GM21528 (cell line): ENCODE data around the gene ZBTB7C.

ENCODE experiments used
- ATAC-seq: cut with Tn5 transposase; IDR thresholded peaks from one replicate; pipeline ENCODE4 v1.9.1; 2021; ENCODE audit warnings: mild to moderate bottlenecking, moderate library complexity; ENCODE audit not compliant: unreplicated experiment, low FRiP score

Gene ZBTB7C

DNA sequence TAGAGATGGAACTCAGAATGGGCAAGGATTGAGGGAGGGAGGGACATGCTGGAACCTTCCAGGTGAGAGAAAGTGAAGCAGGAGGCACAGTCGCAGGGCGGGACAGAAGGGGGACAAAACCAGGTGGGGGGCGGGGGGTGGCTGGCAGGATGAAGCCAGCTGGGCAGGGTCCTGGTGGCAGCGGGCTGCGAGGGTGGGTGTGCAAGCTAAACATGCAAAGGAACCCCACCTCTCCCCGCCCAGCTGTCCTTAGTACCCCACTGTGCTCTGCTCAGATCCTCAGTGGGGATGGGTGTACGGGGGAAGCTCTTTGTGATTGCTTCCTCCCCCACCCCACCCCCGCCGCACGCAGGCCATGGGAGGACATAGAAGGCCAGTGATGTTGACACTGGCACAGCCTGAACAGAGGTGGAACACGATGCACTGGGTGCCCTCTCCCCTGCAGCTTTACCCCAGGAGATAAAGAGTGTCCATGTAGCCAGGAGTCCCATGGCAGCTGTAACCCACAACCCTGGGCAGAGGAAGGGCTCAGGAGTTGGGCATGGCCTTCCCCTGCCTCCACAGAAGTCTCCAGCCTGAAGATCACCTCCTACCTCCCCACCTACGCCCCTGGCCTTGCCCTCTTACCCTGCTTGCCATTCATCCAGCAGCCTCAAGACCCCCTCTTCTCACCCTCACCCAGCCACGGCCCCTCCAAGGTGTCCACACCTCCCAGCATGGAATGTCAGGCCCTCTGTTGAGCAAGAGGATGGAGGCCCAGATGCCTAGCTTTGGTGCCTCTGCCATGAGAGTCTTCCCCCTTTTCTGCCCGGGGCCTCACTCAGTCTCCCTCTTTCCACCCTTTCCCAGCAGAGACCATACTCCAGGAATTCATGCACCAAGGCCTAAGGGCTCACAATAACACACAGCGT lies 206.6 kb downstream of the ZBTB7C start:
- no peak for ATAC-seq

DNA sequence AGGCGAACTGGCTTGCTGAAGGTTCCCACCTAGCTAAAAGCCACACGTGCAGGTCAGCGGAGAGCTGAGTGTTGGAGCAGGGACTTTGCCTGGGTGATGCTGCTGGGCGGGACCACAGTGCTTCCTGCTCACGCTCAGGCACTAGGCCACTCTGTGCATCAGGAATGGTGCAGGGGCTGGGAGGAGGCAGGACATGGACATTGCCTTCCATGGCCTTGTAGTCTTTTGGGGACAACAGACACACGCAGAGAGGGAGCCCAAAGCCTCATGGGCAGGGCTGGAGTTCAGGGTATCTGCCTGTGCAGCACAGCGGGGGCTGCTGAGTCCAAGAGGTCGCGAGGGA lies 207.2 kb downstream of the ZBTB7C start:
- ATAC-seq: no peak

DNA sequence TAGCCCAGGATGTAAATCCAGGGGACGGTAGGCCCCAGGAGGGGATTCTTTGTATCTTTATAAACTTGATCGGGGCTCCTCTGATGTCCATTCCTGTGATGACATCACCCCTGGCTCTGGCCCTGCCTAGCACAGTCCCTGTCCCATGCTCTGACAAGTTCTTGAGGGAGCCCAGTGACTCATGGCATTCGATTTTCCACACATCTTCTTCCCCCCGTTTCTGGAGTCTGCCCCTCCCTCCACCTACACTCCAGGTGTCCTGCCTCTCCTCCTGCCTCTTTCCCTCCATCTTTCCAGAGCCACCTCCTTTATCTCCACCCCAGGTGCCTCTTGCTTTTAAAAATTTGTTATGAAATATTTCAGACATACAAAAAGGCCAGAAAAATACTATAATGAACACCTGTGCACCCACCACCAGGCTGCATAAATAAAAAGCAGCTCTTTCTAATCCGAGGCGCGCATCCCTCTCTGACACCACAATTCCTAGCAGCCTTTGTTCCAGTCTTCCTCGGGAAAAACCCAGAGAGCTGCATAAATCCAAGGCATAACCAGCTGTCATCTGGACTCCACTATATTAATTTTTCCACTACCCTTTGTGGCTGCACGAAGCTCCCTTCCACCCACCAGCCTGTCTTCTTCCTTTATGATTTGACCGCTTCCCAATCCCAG lies 207.7 kb downstream of the ZBTB7C start:
- ATAC-seq: no peak

DNA sequence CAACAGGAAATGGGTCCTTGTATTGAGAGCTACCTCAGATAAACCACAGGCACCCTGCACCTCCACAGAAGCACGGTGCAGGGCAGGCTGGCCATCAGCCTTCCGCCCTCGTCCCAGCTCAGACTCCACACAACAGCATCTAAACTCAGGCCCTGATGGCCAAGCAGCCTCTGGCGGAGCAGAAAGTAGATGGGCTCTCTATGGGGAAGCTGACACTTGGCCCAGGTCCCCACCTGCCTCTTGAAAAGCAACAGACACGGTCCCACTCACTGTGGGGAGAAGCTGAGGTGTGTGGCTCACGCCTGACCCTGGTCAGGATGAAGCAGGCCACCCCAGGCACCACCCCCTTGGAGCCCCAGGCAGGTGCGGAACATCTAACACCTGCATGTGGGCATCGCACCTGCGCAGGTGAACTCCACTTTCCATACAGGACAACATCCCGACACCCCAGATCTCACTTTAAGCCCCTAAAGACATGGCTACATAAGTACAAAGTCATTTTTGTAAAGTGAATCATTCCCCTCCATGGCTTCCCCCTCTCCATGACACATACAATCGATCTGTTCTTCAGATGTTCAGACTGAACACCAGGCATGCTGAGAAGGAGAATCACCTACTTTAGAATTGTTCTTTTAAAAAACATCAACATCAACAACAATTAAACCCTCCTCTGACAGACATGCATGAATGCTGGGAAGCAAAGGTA lies 208.4 kb downstream of the ZBTB7C start:
- no peak for ATAC-seq

DNA sequence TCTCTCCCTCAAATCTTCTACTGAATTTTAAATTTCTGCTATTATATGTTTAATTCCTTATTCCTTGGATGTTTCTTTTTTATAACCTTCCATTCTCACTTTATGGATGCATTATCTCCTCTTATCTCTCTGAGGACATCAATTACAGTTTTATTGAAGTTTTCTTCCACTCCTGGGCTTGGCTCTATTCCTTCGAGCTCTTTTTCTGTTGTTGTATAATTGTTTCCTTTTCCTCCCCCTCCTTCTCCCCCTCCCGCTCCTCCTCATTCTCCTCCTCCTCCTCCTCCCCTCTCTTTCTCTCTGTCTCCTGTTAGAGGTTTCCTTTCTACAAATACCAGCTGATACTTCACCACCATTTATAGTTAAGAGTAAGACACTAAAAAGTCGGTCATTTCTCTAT lies 209.8 kb downstream of the ZBTB7C start:
- ATAC-seq: no peak

DNA sequence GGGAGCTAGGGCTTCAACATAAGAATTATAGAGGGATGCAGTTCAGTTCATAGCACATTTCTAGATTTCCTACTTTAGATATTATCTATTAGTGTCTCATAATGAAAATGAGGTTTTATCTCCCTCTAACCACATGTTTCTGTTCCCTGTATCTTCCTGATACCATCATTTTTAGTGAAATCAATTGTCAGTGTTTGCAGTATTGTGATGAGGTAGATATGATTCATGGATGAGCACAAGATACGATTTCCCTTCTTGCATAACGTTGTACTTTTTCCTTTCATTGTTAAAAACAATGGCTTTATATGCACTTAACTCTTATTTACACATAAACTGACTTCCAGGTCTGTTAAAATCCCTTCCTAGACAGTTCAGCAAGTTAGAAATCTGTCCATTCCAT lies 211.4 kb downstream of the ZBTB7C start:
- ATAC-seq: no peak

DNA sequence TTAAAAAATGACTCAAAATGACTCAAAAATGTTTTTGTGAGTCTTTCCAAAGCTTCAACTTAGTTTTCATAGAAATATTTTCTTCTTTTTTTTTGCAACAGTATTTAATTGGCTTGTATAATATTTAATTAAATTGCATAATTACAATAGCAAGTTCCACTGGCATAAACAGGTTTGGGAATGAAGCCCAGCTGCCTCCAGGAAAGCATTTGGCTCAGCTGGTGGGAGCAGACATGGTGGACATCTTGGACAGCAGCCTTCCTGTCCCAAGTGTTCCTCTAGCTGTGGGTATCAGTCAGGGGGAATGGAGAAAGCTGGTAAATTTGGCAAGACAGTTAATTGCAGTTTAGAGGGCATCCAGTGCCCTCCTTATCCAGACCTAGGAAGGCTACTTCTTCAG lies 213.4 kb downstream of the ZBTB7C start:
- ATAC-seq: no peak

DNA sequence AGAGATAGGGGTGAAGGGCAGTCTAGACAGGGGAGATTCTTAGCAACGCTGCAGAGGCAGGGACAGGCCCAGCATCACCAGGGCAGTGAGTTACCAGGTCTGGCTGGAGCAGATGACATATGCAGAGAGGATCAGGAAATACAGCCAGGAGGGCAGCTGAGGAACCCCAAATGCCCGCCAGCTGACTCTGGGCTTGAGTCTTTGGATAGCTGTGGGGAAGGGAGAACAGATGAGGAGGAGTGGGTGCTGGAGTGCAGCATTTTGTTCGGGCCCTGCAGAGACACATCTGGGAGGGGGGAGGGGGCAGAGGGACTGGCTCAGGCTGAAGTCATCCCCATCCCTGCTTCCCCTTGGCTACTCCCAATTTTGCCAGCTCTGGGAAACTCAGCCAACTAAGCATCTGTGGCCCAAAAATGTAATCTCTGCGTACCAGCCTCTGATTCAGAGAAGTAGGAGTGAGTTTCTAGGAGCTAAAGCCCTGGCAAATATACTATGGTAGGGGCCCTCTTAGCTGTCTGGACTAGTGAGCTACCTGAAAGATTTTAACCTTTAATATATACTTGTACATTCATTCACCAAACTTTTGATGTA lies 214.5 kb downstream of the ZBTB7C start:
- no peak for ATAC-seq

DNA sequence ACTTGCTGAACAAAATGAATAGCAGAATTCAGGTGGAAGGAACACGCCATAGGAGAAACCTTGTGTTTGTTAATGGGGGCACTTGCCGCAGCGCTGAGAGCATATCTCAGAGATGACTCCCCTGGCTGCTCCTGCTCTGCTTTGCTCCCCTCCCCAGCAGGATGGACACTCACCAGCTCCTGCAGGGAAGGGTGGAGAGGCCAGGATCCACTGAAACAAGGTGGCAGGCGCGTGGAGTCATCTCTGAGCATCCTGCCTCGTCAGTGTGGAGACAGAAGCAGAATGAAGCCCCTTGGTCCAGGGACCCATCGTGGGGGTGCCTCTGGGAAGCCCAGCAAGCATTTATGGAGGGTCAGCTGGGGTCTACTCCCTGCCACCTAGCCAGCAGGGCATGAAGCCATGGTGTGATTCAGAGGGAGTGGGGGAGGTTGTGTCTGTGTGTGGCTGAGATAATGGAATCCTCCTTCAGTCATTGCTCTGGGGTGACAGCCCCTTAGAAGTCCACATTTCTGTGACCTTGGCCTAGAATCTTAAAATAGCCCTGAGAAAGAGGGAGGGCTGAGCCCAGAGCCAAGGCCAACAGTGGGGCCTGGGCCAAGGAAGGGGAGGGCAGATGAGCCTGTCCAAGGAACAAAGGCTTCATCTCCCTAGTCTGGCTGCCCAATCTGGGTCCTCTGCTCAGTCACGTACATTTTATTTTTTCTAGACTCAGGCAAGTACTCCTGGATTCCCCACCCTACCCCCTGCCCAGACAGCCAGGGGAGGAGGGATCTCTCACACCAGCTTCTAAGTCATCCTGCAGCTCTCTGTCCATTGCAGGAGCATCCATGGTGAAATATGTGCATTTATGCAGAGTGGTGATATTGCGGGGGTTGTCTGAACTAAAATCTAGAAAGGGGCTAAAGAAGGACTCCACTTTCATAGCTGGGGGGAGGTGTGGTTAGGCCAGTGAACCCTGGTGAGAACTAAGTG lies 215.4 kb downstream of the ZBTB7C start:
- ATAC-seq: no peak

DNA sequence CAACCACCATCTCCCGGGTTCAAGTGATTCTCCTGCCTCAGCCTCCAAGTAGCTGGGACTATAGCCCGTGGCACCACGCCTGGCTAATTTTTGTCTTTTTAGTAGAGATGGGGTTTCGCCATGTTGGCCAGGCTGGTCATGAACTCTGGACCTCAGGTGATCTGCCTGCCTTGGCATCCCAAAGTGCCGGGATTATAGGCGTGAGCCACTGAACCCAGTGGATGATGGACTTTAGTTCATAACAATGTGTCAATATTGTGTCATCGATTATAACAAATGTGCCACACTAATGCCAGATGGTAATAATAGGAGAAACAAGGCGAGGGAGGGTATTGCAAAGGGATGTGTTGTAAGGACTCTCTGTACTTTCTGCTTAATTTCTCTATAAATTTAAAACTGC lies 216.6 kb downstream of the ZBTB7C start:
- no peak for ATAC-seq

DNA sequence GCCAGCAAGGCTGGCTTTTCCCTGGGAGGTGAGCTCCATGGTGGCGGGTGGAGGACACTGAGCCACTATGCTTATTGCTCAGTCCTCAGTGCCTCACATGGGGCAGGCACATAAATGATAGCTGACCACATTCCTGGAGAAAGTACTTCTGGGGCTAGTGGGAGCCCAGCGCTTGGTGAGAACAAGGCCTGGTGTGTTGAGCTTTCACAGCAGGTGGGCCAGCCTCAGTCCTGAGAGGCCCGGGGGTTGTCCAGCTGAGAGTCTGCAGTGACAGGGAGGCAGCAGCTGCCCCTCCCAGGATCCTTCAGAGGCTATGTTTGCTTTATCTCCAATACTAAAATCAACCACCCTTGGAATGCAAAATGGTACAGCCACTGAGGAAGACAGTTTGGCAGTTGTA lies 217.7 kb downstream of the ZBTB7C start:
- no peak for ATAC-seq

DNA sequence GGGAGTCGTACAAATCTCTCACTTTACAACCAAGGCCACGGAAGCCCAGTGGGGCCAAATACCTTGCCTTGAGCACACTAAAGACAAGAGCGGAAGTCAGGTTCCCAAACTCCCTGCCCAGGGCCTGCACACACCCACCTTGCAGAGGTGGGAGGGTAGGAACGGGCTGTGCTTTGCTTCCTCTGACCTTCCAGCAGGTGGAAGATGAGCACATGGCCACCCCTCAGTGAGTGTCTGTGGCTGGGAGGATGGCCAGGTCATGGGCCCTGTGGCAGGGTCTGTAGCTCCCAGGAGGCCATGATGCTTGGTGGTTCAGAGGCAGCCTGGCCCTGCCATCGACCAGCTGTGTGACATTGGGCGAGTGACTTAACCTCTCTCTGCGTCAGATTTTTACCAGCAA lies 218.2 kb downstream of the ZBTB7C start:
- ATAC-seq: no peak

DNA sequence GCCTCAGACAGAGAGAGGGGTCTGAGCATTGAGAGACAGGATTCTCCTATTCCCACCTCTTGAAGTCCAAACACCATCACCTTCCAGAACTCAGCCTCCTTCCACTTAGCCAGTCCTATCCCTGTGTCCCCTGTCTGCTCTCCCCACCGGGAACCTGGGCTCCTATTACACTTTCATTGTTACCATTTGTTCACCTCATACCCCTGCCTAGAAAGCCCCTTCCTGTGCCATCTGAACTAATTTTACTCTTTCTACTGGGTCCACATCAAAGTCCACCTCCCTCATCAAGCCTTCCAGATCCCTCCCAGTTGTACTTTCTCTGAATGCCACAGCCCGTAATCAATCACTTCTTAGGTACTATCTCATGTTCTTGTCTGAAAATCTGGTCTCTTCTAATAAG lies 220.6 kb downstream of the ZBTB7C start:
- ATAC-seq: no peak

DNA sequence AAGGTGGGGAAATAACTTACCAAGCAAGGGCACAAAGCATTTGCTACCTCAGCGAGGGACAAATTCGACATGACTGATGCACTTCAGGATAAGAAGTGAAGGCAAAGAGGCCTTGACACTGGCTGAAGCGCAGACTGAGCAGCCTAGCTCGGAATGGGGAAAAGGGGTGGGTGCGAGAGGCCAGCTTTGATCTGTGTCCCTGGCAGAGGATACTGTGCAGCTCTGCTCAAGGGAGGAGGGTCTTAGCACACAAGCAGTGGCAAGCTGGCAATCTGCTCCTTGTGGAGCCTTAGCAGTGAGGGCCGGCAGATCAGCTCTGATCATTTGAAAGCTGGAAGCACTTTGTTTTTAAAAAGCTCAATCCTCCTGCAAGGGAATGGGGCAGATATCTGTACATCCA lies 222.3 kb downstream of the ZBTB7C start:
- ATAC-seq: no peak

DNA sequence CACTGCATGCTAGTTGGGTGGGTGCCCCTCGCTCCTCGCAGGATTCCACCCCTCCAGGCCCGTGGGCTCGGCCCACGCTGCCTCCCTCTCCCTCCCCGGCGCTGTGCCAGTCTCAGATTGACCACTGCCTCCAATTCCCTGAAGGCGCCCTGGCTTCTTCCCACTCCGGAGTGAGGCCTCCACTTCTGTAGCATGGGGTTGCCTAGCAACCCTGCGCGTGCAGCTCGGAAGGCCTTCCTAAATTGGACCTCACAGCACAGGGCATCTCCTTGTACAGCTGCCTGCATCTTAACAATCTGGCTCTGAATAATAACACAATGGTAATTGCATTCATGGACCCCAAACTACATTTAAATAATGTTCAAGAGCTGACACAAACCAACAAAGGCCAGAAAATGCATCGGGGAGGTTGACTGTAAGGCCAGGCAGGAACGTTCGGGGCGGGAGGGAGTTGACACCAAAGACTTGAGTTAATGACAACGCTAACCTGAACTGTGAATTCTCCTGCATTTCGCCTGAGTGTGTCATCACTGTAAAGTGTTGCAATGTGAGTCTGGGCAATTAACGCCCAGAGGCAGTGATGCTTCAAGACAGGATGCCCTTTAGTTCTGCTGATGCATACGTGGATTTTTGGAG lies 222.9 kb downstream of the ZBTB7C start:
- ATAC-seq: no peak

DNA sequence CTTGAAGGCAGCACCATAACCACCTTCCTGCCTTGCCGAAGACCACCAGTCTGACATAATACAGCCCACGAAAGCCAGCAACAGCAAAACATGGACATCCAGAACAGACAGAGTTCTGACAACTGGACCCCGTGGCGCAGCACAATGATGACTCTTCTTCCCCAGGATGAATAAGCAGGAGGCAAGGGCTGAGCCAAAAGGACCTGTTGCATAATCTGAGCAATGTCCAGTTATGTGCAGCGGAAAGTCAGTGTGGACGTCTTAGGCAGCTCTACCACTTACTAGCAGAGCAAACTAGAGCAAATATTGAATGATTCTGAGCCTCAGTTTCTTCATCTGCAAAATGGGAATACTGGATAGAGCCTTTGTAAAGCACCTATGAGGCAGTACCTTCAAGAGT lies 225.1 kb downstream of the ZBTB7C start:
- no peak for ATAC-seq

DNA sequence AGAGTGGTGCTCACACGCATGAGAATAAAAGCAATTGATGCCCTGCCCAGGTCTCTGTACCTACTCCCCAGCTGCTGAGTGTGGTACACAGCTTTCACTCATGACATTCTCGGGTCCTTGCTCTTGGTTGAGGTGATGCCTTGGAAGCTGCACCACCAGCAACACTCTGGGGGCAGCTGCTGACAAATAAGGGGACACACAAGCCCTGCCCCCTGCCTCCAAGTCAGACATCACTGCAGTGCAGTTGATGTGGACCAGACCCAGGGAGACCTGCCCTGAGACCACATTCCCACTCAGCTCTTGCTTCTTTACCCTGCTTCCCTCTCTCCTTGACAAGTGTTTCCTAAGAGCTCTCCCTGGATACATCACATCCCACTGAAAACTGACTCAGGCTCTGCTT lies 225.6 kb downstream of the ZBTB7C start:
- ATAC-seq: no peak

DNA sequence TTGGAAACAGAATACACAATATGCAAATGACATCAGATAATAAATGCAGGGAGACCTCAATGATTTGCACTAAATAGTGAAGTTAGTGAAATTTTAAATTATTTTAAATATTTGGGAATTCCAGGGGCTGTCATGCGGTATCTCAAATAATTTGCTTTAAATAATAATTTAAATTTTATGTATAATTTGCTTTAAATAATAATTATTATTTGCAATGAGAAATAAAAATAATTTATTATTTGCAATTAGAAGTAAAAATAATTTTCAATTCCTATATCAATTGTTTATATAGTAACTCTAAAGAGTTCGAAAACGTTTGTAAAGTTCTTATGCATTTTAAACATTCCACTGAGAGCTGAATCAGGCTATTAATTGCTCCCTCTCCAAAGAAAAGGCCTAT lies 226.4 kb downstream of the ZBTB7C start:
- no peak for ATAC-seq

DNA sequence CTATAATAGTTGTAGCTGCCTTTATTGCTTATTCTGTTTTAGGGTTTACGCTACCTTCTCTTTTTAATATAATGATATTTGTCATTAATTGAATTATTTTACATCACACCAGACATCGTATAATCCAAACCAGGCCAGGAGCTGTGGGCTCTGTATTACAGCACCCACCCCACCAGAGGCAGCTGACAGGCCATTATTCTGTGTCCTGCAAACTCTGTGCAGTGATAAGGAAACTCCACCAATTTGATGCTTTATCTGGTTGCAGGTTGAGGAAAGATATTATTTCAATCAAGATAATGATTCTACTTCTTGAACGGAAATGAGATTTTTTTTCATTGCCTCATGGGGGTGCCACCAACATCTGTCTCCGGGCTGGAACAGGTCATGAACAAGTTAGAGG lies 227.3 kb downstream of the ZBTB7C start:
- no peak for ATAC-seq
